Natural killer cell (primary cell): ENCODE data around the gene NAALADL2. TPM values are rescaled to one million over a fixed set of nuclear protein-coding genes. Genes with fewer than 3 reads are reported as not detected.

ENCODE experiments used
- ATAC-seq, 3 donors: fragments of 150-1000 bp in 2 of 3; fragments of 200-7000 bp in 1 of 3; cut with Tn5 transposase; 1 replicate in 1 of 3; 2 replicates in 2 of 3; pipeline ENCODE4 v1.10.0; 2021; ENCODE audit warnings: mild to moderate bottlenecking in 2 of 3, moderate library complexity in 2 of 3
- DNase-seq, 2 donors: peaks; one replicate each; pipeline versions ENCODE4 v3.0.0 to v3.0.0-alpha.2; 2013 to 2021; ENCODE audit warnings: mixed read lengths in 1 of 2
- H3K27ac ChIP-seq: one replicate; pipeline ENCODE4 v1.5.1; 2013; ENCODE audit warnings: mild to moderate bottlenecking, low read length
- H3K27me3 ChIP-seq: one replicate; pipeline ENCODE4 v1.6.1; 2013; ENCODE audit warnings: low read length; ENCODE audit not compliant: control insufficient read depth, insufficient read depth
- H3K36me3 ChIP-seq: one replicate; pipeline ENCODE4 v1.6.1; 2013; ENCODE audit warnings: low read length; ENCODE audit not compliant: control insufficient read depth, insufficient read depth
- H3K4me1 ChIP-seq: one replicate; pipeline ENCODE4 v1.6.1; 2013; ENCODE audit warnings: low read length; ENCODE audit not compliant: control insufficient read depth, insufficient read depth
- H3K4me3 ChIP-seq: one replicate; pipeline ENCODE4 v1.5.1; 2013; ENCODE audit warnings: low read length
- H3K9me3 ChIP-seq: one replicate; pipeline ENCODE4 v1.6.1; 2013; ENCODE audit warnings: low read length; ENCODE audit not compliant: control insufficient read depth, insufficient read depth
- H3K27ac Mint-ChIP-seq, 2 donors: one replicate each; pipeline ENCODE4 v1.8.0; 2022; ENCODE audit warnings: mild to moderate bottlenecking in 2 of 2, mixed read lengths in 2 of 2, moderate library complexity in 1 of 2
- H3K27me3 Mint-ChIP-seq, 2 donors: one replicate each; pipeline ENCODE4 v1.8.0; 2022; ENCODE audit warnings: low read depth in 2 of 2, mixed read lengths in 2 of 2
- H3K36me3 Mint-ChIP-seq: one replicate; pipeline ENCODE4 v1.8.0; 2022; ENCODE audit warnings: mixed read lengths
- H3K4me1 Mint-ChIP-seq, 2 donors: one replicate each; pipeline ENCODE4 v1.8.0; 2022; ENCODE audit warnings: mixed read lengths in 2 of 2
- H3K4me3 Mint-ChIP-seq: one replicate; pipeline ENCODE4 v1.8.0; 2022; ENCODE audit warnings: mild to moderate bottlenecking, moderate library complexity, mixed read lengths
- H3K9me3 Mint-ChIP-seq, 2 donors: one replicate each; pipeline ENCODE4 v1.8.0; 2022; ENCODE audit warnings: mixed read lengths in 2 of 2
- CTCF ChIP-seq: fragments of 200-600 bp; IDR thresholded peaks from one replicate; pipeline ENCODE4 v1.8.0; 2022; ENCODE audit warnings: antibody characterized with exemption
- WGBS: methylation state at CpG from one replicate; pipeline ENCODE4 v1.1.7; 2013; ENCODE audit warnings: missing lambda C conversion rate; ENCODE audit not compliant: insufficient coverage; 5-methylcytosine and 5-hydroxymethylcytosine counted together
- intact Hi-C: fragments of 100-400 bp; cut with micrococcal nuclease; formaldehyde crosslinking; loops from one replicate; pipeline ENCODE4 v1.14.2; 2022
- total RNA-seq, 4 donors: library from RNA; stranded (reverse); fragments of 120-200 nt in 1 of 4; gene quantifications; one replicate each; pipeline versions ENCODE4 v1.2.3 to v1.2.4, GENCODE V29; 2013 to 2022

Gene NAALADL2
- total RNA-seq: not detected
- total RNA-seq (2013): 0.99 TPM

- no peak within 1 kb of the TSS for H3K4me3 Mint-ChIP-seq
- no peak for TF ChIP-seq CTCF
- Histone ChIP-seq H3K4me3 (no peak within 1 kb of the TSS), H3K27ac (no peak within 1 kb of the TSS), H3K36me3 (no peaks in the 10 kb centered on the region), H3K9me3 (peaks cover 5% of the 10 kb centered on the region), H3K27me3 (no peaks in the 10 kb centered on the region), H3K4me1 (no peaks in the 10 kb centered on the region)
- 92% methylated on average over 3 of the region's 5 CpGs for WGBS
- DNase-seq (no peak), ATAC-seq (no peak)
- H3K9me3 Mint-ChIP-seq: peaks cover 8 to 13% of the 10 kb centered on the region in 2 donors
- no peaks in the 10 kb centered on the region for H3K4me1 Mint-ChIP-seq
- H3K27ac Mint-ChIP-seq: no peak within 1 kb of the TSS
- intact Hi-C loops: no loop called here
- H3K36me3 Mint-ChIP-seq: no peaks in the 10 kb centered on the region
- H3K27me3 Mint-ChIP-seq: no peaks in the 10 kb centered on the region
Measured at GRCh38 chr3:174859114-174859735, at the start of gene NAALADL2. TSS of gene NAALADL2 (plus strand) at chr3:174859334.

GRCh38 chr3:174810254-174810653 is 48.9 kb upstream of the NAALADL2 start:
- Histone ChIP-seq H3K27me3 (no peaks in the 10 kb centered on the region), H3K9me3 (no peaks in the 10 kb centered on the region), H3K27ac (no peak overlapping the region), H3K4me3 (no peak overlapping the region), H3K36me3 (no peaks in the 10 kb centered on the region), H3K4me1 (no peaks in the 10 kb centered on the region)
- DNase-seq (no peak), ATAC-seq (no peak)
- H3K4me1 Mint-ChIP-seq: no peaks in the 10 kb centered on the region
- no peaks in the 10 kb centered on the region for H3K27me3 Mint-ChIP-seq
- no peak overlapping the region for H3K27ac Mint-ChIP-seq
- H3K4me3 Mint-ChIP-seq: no peak overlapping the region
- intact Hi-C loops: no loop called here
- H3K9me3 Mint-ChIP-seq: peaks cover 8 to 12% of the 10 kb centered on the region in 2 donors
- no peak for TF ChIP-seq CTCF
- no peaks in the 10 kb centered on the region for H3K36me3 Mint-ChIP-seq

GRCh38 chr3:174812172-174812862 is 46.8 kb upstream of the NAALADL2 start:
- no peak for ATAC-seq
- Histone ChIP-seq H3K36me3 (no peaks in the 10 kb centered on the region), H3K9me3 (no peaks in the 10 kb centered on the region), H3K27ac (no peak overlapping the region), H3K27me3 (no peaks in the 10 kb centered on the region), H3K4me1 (no peaks in the 10 kb centered on the region), H3K4me3 (no peak overlapping the region)
- WGBS: 83% methylated on average over 2 of the region's 4 CpGs
- H3K4me1 Mint-ChIP-seq: no peaks in the 10 kb centered on the region
- intact Hi-C loops: no loop called here
- H3K27ac Mint-ChIP-seq: no peak overlapping the region
- DNase-seq: no peak
- no peak for TF ChIP-seq CTCF
- H3K36me3 Mint-ChIP-seq: no peaks in the 10 kb centered on the region
- no peak overlapping the region for H3K4me3 Mint-ChIP-seq
- no peaks in the 10 kb centered on the region for H3K27me3 Mint-ChIP-seq
- peaks cover 7 to 15% of the 10 kb centered on the region in 2 donors for H3K9me3 Mint-ChIP-seq
